HEK293T (cell line): ENCODE measurements around the gene ZNF333.
"Not testable (repeated sequence)": the region's sequence is repeated elsewhere in the genome, so short reads cannot be mapped to it uniquely, and the experiment has no call there.

ENCODE experiments used
- BHLHE40 ChIP-seq: fragments of 450-650 bp; IDR thresholded peaks from 2 replicates; pipeline ENCODE4 v1.6.1; 2016; ENCODE audit warnings: mild to moderate bottlenecking, moderate library complexity, borderline replicate concordance
- CTBP1 ChIP-seq: fragments of 450-650 bp; IDR thresholded peaks from 2 replicates; pipeline ENCODE4 v1.6.1; 2016; ENCODE audit warnings: borderline replicate concordance
- ELF4 ChIP-seq: fragments of 450-650 bp; IDR thresholded peaks from 2 replicates; pipeline ENCODE4 v1.6.1; 2017; ENCODE audit warnings: antibody characterized with exemption
- FOXA1 ChIP-seq: fragments of 450-650 bp; IDR thresholded peaks from 2 replicates; pipeline ENCODE4 v1.6.1; 2016; ENCODE audit warnings: mild to moderate bottlenecking
- FOXK2 ChIP-seq: fragments of 450-650 bp; IDR thresholded peaks from 2 replicates; pipeline ENCODE4 v1.6.1; 2016; ENCODE audit warnings: mild to moderate bottlenecking
- FOXM1 ChIP-seq: fragments of 450-650 bp; IDR thresholded peaks from 2 replicates; pipeline ENCODE4 v1.6.1; 2017; ENCODE audit warnings: mild to moderate bottlenecking, borderline replicate concordance
- HDGF ChIP-seq: fragments of 450-650 bp; IDR thresholded peaks from 2 replicates; pipeline ENCODE4 v1.6.1; 2017; ENCODE audit warnings: antibody characterized with exemption, borderline replicate concordance
- LEF1 ChIP-seq: fragments of 450-650 bp; IDR thresholded peaks from 2 replicates; pipeline ENCODE4 v1.6.1; 2017; ENCODE audit warnings: mild to moderate bottlenecking, borderline replicate concordance
- NFRKB ChIP-seq: fragments of 450-650 bp; IDR thresholded peaks from 2 replicates; pipeline ENCODE4 v1.6.1; 2016; ENCODE audit warnings: mild to moderate bottlenecking, moderate library complexity
- SP1 ChIP-seq: fragments of 450-650 bp; IDR thresholded peaks from 2 replicates; pipeline ENCODE4 v1.6.1; 2017
- SUZ12 ChIP-seq: fragments of 450-650 bp; IDR thresholded peaks from 2 replicates; pipeline ENCODE4 v1.6.1; 2016; ENCODE audit warnings: mild to moderate bottlenecking
- TARDBP ChIP-seq: fragments of 450-650 bp; IDR thresholded peaks from 2 replicates; pipeline ENCODE4 v1.6.1; 2016
- ZNF384 ChIP-seq: fragments of 450-650 bp; IDR thresholded peaks from 2 replicates; pipeline ENCODE4 v1.6.1; 2016
- TF ChIP-seq, protein P1 (sequence below): fragments of 450-650 bp; IDR thresholded peaks from 2 replicates; pipeline ENCODE4 v1.6.1; 2016

- TF ChIP-seq TARDBP, FOXA1, LEF1, ZNF384, CTBP1, SUZ12, SP1, FOXM1, ELF4, NFRKB, BHLHE40, FOXK2, HDGF: not testable (repeated sequence)
- TF ChIP-seq, protein P1, sequence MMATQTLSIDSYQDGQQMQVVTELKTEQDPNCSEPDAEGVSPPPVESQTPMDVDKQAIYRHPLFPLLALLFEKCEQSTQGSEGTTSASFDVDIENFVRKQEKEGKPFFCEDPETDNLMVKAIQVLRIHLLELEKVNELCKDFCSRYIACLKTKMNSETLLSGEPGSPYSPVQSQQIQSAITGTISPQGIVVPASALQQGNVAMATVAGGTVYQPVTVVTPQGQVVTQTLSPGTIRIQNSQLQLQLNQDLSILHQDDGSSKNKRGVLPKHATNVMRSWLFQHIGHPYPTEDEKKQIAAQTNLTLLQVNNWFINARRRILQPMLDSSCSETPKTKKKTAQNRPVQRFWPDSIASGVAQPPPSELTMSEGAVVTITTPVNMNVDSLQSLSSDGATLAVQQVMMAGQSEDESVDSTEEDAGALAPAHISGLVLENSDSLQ = not testable (repeated sequence)
Observed at GRCh38 chr19:14777645-14778044, 87.8 kb downstream of the ZNF333 start.
